ENCODE results near the gene ATP11A. TPM values are rescaled to one million over a fixed set of nuclear protein-coding genes. Genes with fewer than 3 reads are reported as not detected.
"Not testable (repeated sequence)": the region's sequence is repeated elsewhere in the genome, so short reads cannot be mapped to it uniquely, and the experiment has no call there.

Gene ATP11A
- total and polyA plus RNA-seq, 7 donors = 0.69 to 22.9 (median 9.6) TPM

GRCh38 chr13:112870051-112870331, 180.2 kb downstream of the ATP11A start:
- no peak for TF ChIP-seq CTCF (IDR thresholded peaks at IDR 0.05)
- no peak for TF ChIP-seq POLR2A (IDR thresholded peaks at IDR 0.05)
- no peak for TF ChIP-seq EP300 (IDR thresholded peaks at IDR 0.05)
- no peak for TF ChIP-seq POLR2AphosphoS5 (IDR thresholded peaks at IDR 0.05)
- WGBS, 2 donors = 67 to 93% methylated on average over 2 of the region's 2 CpGs
- no peaks in the 10 kb centered on the region for H3K9me3 ChIP-seq
- peaks cover 0 to 33% (median 0%) of the 10 kb centered on the region in 4 donors for H3K36me3 ChIP-seq
- H3K27ac ChIP-seq = no peak overlapping the region
- DNase-seq = no peak
- H3K4me1 ChIP-seq = peaks cover 0 to 6% (median 6%) of the 10 kb centered on the region in 4 donors
- H3K4me3 ChIP-seq = no peak overlapping the region
- intact Hi-C loops (cut with DNase I) = no loop called here
- no peaks in the 10 kb centered on the region for H3K27me3 ChIP-seq

- 90 to 92% methylated on average over 28 of the region's 28 CpGs for WGBS, 2 donors
- TF ChIP-seq POLR2AphosphoS5 (IDR thresholded peaks at IDR 0.05) (no peak), EP300 (IDR thresholded peaks at IDR 0.05) (no peak), POLR2A (IDR thresholded peaks at IDR 0.05) (no peak), CTCF (IDR thresholded peaks at IDR 0.05) (no peak)
- no peak overlapping the region for H3K27ac ChIP-seq
- peaks cover 0 to 33% (median 0%) of the 10 kb centered on the region in 4 donors for H3K36me3 ChIP-seq
- peaks cover 0 to 6% (median 6%) of the 10 kb centered on the region in 4 donors for H3K4me1 ChIP-seq
- no peak overlapping the region for H3K4me3 ChIP-seq
- no peaks in the 10 kb centered on the region for H3K9me3 ChIP-seq
- intact Hi-C loops (cut with DNase I) = no loop called here
- H3K27me3 ChIP-seq = no peaks in the 10 kb centered on the region
- DNase-seq = peak; percentile 48
These were observed 181.0 kb downstream of the ATP11A start for GRCh38 chr13:112870737-112871287.

GRCh38 chr13:112871742-112872141, 181.9 kb downstream of the ATP11A start:
- Histone ChIP-seq H3K27ac (no peak overlapping the region), H3K9me3 (no peaks in the 10 kb centered on the region), H3K4me3 (no peak overlapping the region), H3K27me3 (no peaks in the 10 kb centered on the region), H3K4me1 (peaks cover 0 to 6% (median 6%) of the 10 kb centered on the region in 4 donors), H3K36me3 (peaks cover 0 to 37% (median 3%) of the 10 kb centered on the region in 4 donors)
- intact Hi-C loops (cut with DNase I) = no loop called here
- 92 to 96% methylated on average over 12 of the region's 12 CpGs for WGBS, 2 donors
- DNase-seq = peak; percentile 36
- TF ChIP-seq EP300 (IDR thresholded peaks at IDR 0.05) (no peak), POLR2A (IDR thresholded peaks at IDR 0.05) (no peak), POLR2AphosphoS5 (IDR thresholded peaks at IDR 0.05) (no peak), CTCF (IDR thresholded peaks at IDR 0.05) (no peak)

GRCh38 chr13:112872657-112873631, 183.1 kb downstream of the ATP11A start:
- intact Hi-C loops (cut with DNase I) = not testable (repeated sequence)

More at GRCh38 chr13:112872657-112873631, 183.1 kb downstream of the ATP11A start:
- Histone ChIP-seq H3K27ac (peak overlapping the region in 1 of 4 donors; percentile 8), H3K36me3 (peaks cover 0 to 37% (median 7%) of the 10 kb centered on the region in 4 donors)
- DNase-seq = peak; percentile 7
- H3K4me1 ChIP-seq, H3K27me3 ChIP-seq, H3K9me3 ChIP-seq, H3K4me3 ChIP-seq: not testable (repeated sequence)
- WGBS, 2 donors = 29% methylated on average over 25 of the region's 25 CpGs

All from sigmoid colon (tissue), 7 donors.